GM12878 (cell line): Measurements from ENCODE around the gene CAMP. TPM values are rescaled to one million over a fixed set of nuclear protein-coding genes. Genes with fewer than 3 reads are reported as not detected.

Source experiments
- ATAC-seq: fragments of 200-7000 bp; cut with Tn5 transposase; 3 replicates; pipeline ENCODE4 v1.9.1; 2020; ENCODE audit warnings: mild to moderate bottlenecking, moderate library complexity
- BruUV-seq: library from RNA; stranded (reverse); fragments of 400-500 nt; replicated peaks from 2 replicates; lab custom pipeline; 2021; lab: Mats Ljungman, UMichigan
- CTCF ChIA-PET: fragments of 300-600 bp; sonication (Branson Sonifier 250); formaldehyde crosslinking; extraction: SDS; loops from one replicate; lab custom pipeline; 2021; ENCODE audit warnings: inconsistent platforms; lab: Yijun Ruan, JAX
- POLR2A ChIA-PET: fragments of 350-600 bp; formaldehyde crosslinking; extraction: SDS; loops from one replicate; lab custom pipeline; 2021; ENCODE audit warnings: inconsistent platforms; lab: Charles Lee
- RAD21 ChIA-PET: fragments of 300-600 bp; sonication (Branson Sonifier 250); formaldehyde crosslinking; loops from one replicate; lab custom pipeline; 2023; ENCODE audit warnings: antibody characterized with exemption; ENCODE audit not compliant: unreplicated experiment; lab: Charles Lee
- SMC1A ChIA-PET: fragments of 300-600 bp; sonication (Branson Sonifier 250); formaldehyde crosslinking; loops from one replicate; lab custom pipeline; 2023; ENCODE audit not compliant: unreplicated experiment, uncharacterized antibody; lab: Charles Lee
- DNase-seq: peaks from one replicate; pipeline ENCODE4 v3.0.0-alpha.2; 2011; ENCODE audit warnings: low read depth, low spot score
- FAIRE-seq: peaks from 3 replicates; lab custom pipeline; 2011; peaks lifted over from hg19 to GRCh38; lab: Jason Lieb, UNC
- H2AFZ ChIP-seq: 2 replicates; pipeline ENCODE4 v1.6.0; 2011; ENCODE audit warnings: low read depth, low read length, control low read depth; ENCODE audit not compliant: control insufficient read depth
- H3K27ac ChIP-seq: 2 replicates; pipeline ENCODE4 v1.5.1; 2011; ENCODE audit warnings: control low read depth; ENCODE audit not compliant: control insufficient read depth, insufficient read depth
- H3K27me3 ChIP-seq, 2 experiments: replicated peaks in 1 of 2; 2 replicates each; pipeline versions ENCODE4 v1.6.0 to v1.6.1; 2011; ENCODE audit warnings: low read length in 1 of 2; ENCODE audit not compliant: control insufficient read depth in 2 of 2, insufficient read depth in 2 of 2
- H3K36me3 ChIP-seq, 2 experiments: 2 replicates each; pipeline ENCODE4 v1.5.1; 2011; ENCODE audit warnings: low read length in 1 of 2; ENCODE audit not compliant: control insufficient read depth in 2 of 2, insufficient read depth in 2 of 2
- H3K4me1 ChIP-seq: 2 replicates; pipeline ENCODE4 v1.6.1; 2011; ENCODE audit warnings: mild to moderate bottlenecking, low read length, moderate library complexity, mixed read lengths; ENCODE audit not compliant: control insufficient read depth, insufficient read depth
- H3K4me2 ChIP-seq: 2 replicates; pipeline ENCODE4 v1.6.0; 2011; ENCODE audit warnings: control low read depth; ENCODE audit not compliant: control insufficient read depth, insufficient read depth
- H3K4me3 ChIP-seq: fragments of 200-600 bp; sonication (generic); 2 replicates; pipeline ENCODE4 v1.5.1; 2016
- H3K79me2 ChIP-seq: 2 replicates; pipeline ENCODE4 v1.6.0; 2011; ENCODE audit warnings: low read length; ENCODE audit not compliant: control insufficient read depth, insufficient read depth
- H3K9ac ChIP-seq: 2 replicates; pipeline ENCODE4 v1.8.0; 2011; ENCODE audit warnings: low read length, control low read depth, mixed read lengths; ENCODE audit not compliant: control insufficient read depth, insufficient read depth
- H3K9me3 ChIP-seq: replicated peaks from 3 replicates; pipeline ENCODE4 v1.5.1; 2011; ENCODE audit warnings: mild to moderate bottlenecking, low read length; ENCODE audit not compliant: control insufficient read depth, insufficient read depth
- H4K20me1 ChIP-seq: 2 replicates; pipeline ENCODE4 v1.6.0; 2011; ENCODE audit not compliant: control insufficient read depth, insufficient read depth
- BCL11A ChIP-seq: IDR thresholded peaks from 2 replicates; pipeline ENCODE4 v1.6.1; 2011; ENCODE audit warnings: low read depth, low read length
- BMI1 ChIP-seq: fragments of 450-650 bp; IDR thresholded peaks from 2 replicates; pipeline ENCODE4 v1.6.1; 2016; ENCODE audit warnings: mild to moderate bottlenecking, moderate library complexity, borderline replicate concordance
- BRCA1 ChIP-seq: IDR thresholded peaks from 2 replicates; pipeline ENCODE4 v1.6.1; 2011; ENCODE audit warnings: low read depth, low read length, improper control_type of control experiment
- CBFB ChIP-seq: IDR thresholded peaks from 2 replicates; pipeline ENCODE4 v1.6.1; 2016; ENCODE audit warnings: antibody characterized with exemption, low read depth
- CBX5 ChIP-seq: sonication (generic); IDR thresholded peaks from 2 replicates; pipeline ENCODE4 v1.6.1; 2016; ENCODE audit warnings: low read depth, moderate library complexity, mild to moderate bottlenecking, inconsistent platforms
- CHD4 ChIP-seq: fragments of 200-600 bp; sonication (generic); IDR thresholded peaks from 2 replicates; pipeline ENCODE4 v1.6.1; 2016; ENCODE audit warnings: mild to moderate bottlenecking
- DPF2 ChIP-seq: fragments of 450-650 bp; IDR thresholded peaks from 2 replicates; pipeline ENCODE4 v1.6.1; 2017; ENCODE audit warnings: mild to moderate bottlenecking
- ESRRA ChIP-seq: IDR thresholded peaks from 2 replicates; pipeline ENCODE4 v1.6.1; 2012; ENCODE audit warnings: mild to moderate bottlenecking, low read length, improper control_type of control experiment
- GATAD2B ChIP-seq: fragments of 450-650 bp; conservative IDR thresholded peaks from 2 replicates; pipeline ENCODE4 v1.6.1; 2017; ENCODE audit warnings: low read depth, mild to moderate bottlenecking, moderate library complexity
- KLF5 ChIP-seq: fragments of 450-650 bp; IDR thresholded peaks from 2 replicates; pipeline ENCODE4 v1.6.1; 2014; ENCODE audit warnings: mild to moderate bottlenecking; ENCODE audit not compliant: partially characterized antibody
- NFYA ChIP-seq: IDR thresholded peaks from 2 replicates; pipeline ENCODE4 v1.6.1; 2011; ENCODE audit warnings: low read depth, mild to moderate bottlenecking, low read length, improper control_type of control experiment, borderline replicate concordance
- PAX8 ChIP-seq: fragments of 450-650 bp; IDR thresholded peaks from 2 replicates; pipeline ENCODE4 v1.6.1; 2017; ENCODE audit warnings: mild to moderate bottlenecking, moderate library complexity
- RFX5 ChIP-seq: IDR thresholded peaks from 2 replicates; pipeline ENCODE4 v1.6.1; 2011; ENCODE audit warnings: low read depth, low read length, improper control_type of control experiment
- TARDBP ChIP-seq: IDR thresholded peaks from 2 replicates; pipeline ENCODE4 v1.6.1; 2016; ENCODE audit warnings: borderline replicate concordance
- ZNF384 ChIP-seq: IDR thresholded peaks from 2 replicates; pipeline ENCODE4 v1.6.1; 2012; ENCODE audit warnings: low read depth, mild to moderate bottlenecking, low read length, improper control_type of control experiment, borderline replicate concordance
- WGBS: methylation state at CpG from one replicate; pipeline ENCODE4 v1.1.6; 2016; ENCODE audit warnings: low lambda C conversion rate; ENCODE audit not compliant: insufficient replicate concordance, insufficient coverage; ENCODE audit errors: missing lambda C conversion rate; 5-methylcytosine and 5-hydroxymethylcytosine counted together
- in situ Hi-C: fragments of 300-500 bp; cut with MboI; formaldehyde crosslinking; loops from 9 replicates; pipeline ENCODE4 v1.14.3; 2018; ENCODE audit warnings: mixed read lengths
- intact Hi-C: fragments of 100-400 bp; cut with micrococcal nuclease; formaldehyde crosslinking; loops from one replicate; pipeline ENCODE4 v1.14.2; 2022; ENCODE audit not compliant: unreplicated experiment
- polyA plus RNA-seq, 11 experiments: library from polyadenylated mRNA; depleted of rRNA in 4 of 11; unstranded in 6 of 11; stranded (reverse) in 5 of 11; fragments of >200 nt; fragmentation: Nextera tagmentation in 4 of 11; fragmentation: Illumina TruSeq in 1 of 11; extraction: Ambion mirVana in 4 of 11; extraction: Trizol in 1 of 11; gene quantifications; 1 replicate in 1 of 11; 2 replicates in 10 of 11; pipeline versions ENCODE4 v1.2.1 to v1.2.3, GENCODE V29; 2011 to 2016; ENCODE audit warnings: inconsistent platforms in 2 of 11, missing spikeins in 2 of 11, low read depth in 1 of 11
- total RNA-seq, 4 experiments: library from RNA; depleted of rRNA in 3 of 4; stranded (reverse); fragments of >200 nt in 3 of 4; fragmentation: Illumina TruSeq in 1 of 4; extraction: Trizol in 1 of 4; gene quantifications; 2 replicates each; pipeline versions ENCODE4 v1.2.1 to v1.2.3, GENCODE V29; 2013 to 2021
- TF ChIP-seq, protein P1 (sequence below): IDR thresholded peaks from 2 replicates; pipeline ENCODE4 v1.6.1; 2011; ENCODE audit warnings: borderline replicate concordance, low read depth, mild to moderate bottlenecking, moderate library complexity, low read length; ENCODE audit not compliant: insufficient read depth, poor library complexity, severe bottlenecking
- TF ChIP-seq, protein P2 (sequence below): IDR thresholded peaks from 2 replicates; pipeline ENCODE4 v1.6.1; 2012; ENCODE audit warnings: low read length, inconsistent platforms
- TF ChIP-seq, protein P3 (sequence below): fragments of 150-350 bp; IDR thresholded peaks from 2 replicates; pipeline ENCODE4 v1.6.1; 2016; ENCODE audit warnings: low read depth, low read length

The CAMP gene
- total and polyA plus RNA-seq, 10 of the 15 experiments (the other 5 are each of a cell fraction or from before 2014, with no cell fraction given), result 0.76 to 34.3 (median 7.6) TPM

DNA sequence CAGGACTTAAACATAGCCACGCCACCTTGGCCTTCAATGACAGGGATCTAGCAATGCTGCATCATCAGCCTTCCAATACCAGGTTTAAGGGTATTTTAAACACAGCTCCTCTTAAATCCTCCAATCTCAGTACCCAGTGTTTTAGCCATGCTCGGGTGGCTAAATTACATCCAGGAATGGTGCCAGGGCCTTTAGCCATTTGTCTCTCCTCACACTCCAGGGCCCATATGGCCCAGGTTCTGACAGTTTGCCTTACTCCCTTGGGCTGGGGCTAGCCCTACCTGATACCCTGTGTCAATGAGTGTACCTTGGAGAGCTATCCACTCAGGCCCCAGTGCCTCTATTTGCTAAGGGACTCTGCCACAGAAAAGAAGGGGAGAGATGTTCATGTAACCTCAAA is 47.0 kb downstream of the CAMP start:
- TF ChIP-seq, protein P1, sequence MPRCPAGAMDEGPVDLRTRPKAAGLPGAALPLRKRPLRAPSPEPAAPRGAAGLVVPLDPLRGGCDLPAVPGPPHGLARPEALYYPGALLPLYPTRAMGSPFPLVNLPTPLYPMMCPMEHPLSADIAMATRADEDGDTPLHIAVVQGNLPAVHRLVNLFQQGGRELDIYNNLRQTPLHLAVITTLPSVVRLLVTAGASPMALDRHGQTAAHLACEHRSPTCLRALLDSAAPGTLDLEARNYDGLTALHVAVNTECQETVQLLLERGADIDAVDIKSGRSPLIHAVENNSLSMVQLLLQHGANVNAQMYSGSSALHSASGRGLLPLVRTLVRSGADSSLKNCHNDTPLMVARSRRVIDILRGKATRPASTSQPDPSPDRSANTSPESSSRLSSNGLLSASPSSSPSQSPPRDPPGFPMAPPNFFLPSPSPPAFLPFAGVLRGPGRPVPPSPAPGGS, result no peak
- TF ChIP-seq BCL11A (no peak), RFX5 (no peak), KLF5 (no peak), BMI1 (no peak), ESRRA (no peak), DPF2 (no peak), PAX8 (no peak), ZNF384 (no peak), BRCA1 (no peak), GATAD2B (no peak), CBFB (no peak), CBX5 (no peak), NFYA (no peak), CHD4 (no peak), TARDBP (no peak)
- TF ChIP-seq, protein P2, sequence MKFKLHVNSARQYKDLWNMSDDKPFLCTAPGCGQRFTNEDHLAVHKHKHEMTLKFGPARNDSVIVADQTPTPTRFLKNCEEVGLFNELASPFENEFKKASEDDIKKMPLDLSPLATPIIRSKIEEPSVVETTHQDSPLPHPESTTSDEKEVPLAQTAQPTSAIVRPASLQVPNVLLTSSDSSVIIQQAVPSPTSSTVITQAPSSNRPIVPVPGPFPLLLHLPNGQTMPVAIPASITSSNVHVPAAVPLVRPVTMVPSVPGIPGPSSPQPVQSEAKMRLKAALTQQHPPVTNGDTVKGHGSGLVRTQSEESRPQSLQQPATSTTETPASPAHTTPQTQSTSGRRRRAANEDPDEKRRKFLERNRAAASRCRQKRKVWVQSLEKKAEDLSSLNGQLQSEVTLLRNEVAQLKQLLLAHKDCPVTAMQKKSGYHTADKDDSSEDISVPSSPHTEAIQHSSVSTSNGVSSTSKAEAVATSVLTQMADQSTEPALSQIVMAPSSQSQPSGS, result no peak
- TF ChIP-seq, protein P3, sequence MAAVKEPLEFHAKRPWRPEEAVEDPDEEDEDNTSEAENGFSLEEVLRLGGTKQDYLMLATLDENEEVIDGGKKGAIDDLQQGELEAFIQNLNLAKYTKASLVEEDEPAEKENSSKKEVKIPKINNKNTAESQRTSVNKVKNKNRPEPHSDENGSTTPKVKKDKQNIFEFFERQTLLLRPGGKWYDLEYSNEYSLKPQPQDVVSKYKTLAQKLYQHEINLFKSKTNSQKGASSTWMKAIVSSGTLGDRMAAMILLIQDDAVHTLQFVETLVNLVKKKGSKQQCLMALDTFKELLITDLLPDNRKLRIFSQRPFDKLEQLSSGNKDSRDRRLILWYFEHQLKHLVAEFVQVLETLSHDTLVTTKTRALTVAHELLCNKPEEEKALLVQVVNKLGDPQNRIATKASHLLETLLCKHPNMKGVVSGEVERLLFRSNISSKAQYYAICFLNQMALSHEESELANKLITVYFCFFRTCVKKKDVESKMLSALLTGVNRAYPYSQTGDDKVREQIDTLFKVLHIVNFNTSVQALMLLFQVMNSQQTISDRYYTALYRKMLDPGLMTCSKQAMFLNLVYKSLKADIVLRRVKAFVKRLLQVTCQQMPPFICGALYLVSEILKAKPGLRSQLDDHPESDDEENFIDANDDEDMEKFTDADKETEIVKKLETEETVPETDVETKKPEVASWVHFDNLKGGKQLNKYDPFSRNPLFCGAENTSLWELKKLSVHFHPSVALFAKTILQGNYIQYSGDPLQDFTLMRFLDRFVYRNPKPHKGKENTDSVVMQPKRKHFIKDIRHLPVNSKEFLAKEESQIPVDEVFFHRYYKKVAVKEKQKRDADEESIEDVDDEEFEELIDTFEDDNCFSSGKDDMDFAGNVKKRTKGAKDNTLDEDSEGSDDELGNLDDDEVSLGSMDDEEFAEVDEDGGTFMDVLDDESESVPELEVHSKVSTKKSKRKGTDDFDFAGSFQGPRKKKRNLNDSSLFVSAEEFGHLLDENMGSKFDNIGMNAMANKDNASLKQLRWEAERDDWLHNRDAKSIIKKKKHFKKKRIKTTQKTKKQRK, result no peak
- TF ChIP-seq, all 136 proteins: peak for 0
- ATAC-seq (no peak), FAIRE-seq (no peak), DNase-seq (no peak)
- H3K36me3 ChIP-seq, result peaks cover 17 to 27% of the 10 kb centered on the region in 2 experiments
- SMC1A ChIA-PET, result interaction anchor here (1.2 to 6.0 kb wide), 4 partner anchors 32 to 166 kb away, joined by 3 to 65 read pairs (median 4); no protein-coding TSS in a partner anchor
- no TSS peak for BruUV-seq
- RAD21 ChIA-PET, result interaction anchor here (1.2 to 8.9 kb wide), 2 partner anchors 76 to 166 kb away, joined by 5 to 73 read pairs; no protein-coding TSS in a partner anchor
- no peaks in the 10 kb centered on the region; the same call in 1 of the 2 replicates for H4K20me1 ChIP-seq
- no peaks in the 10 kb centered on the region for H3K4me1 ChIP-seq
- POLR2A ChIA-PET, result no interaction called here
- 98% methylated on average over 2 of the region's 2 CpGs for WGBS
- no peaks in the 10 kb centered on the region; the same call in 2 of the 3 replicates for H3K9me3 ChIP-seq
- H3K27ac ChIP-seq, result no peak overlapping the region
- intact Hi-C loops, result loop anchor here (5.0 kb wide), 2 partner anchors 237 to 287 kb away; partner anchors contain the start of gene PFKFB4
- no peak overlapping the region for H3K4me2 ChIP-seq
- in situ Hi-C loops, result loop anchor here (5.0 kb wide), 1 partner anchor 167 kb away; no protein-coding TSS in a partner anchor
- no peak overlapping the region for H3K4me3 ChIP-seq
- H3K9ac ChIP-seq, result no peak overlapping the region
- CTCF ChIA-PET, result interaction anchor here (1.2 to 10.9 kb wide), 5 partner anchors 76 to 166 kb away, joined by 5 to 157 read pairs (median 11); no protein-coding TSS in a partner anchor
- H3K27me3 ChIP-seq, result no peaks in the 10 kb centered on the region
- no peak overlapping the region for H2AFZ ChIP-seq
- H3K79me2 ChIP-seq, result no peaks in the 10 kb centered on the region
